ENCODE results near the gene REV3L.
"Not testable (repeated sequence)": the region's sequence is repeated elsewhere in the genome, so short reads cannot be mapped to it uniquely, and the experiment has no call there.

REV3L gene

DNA sequence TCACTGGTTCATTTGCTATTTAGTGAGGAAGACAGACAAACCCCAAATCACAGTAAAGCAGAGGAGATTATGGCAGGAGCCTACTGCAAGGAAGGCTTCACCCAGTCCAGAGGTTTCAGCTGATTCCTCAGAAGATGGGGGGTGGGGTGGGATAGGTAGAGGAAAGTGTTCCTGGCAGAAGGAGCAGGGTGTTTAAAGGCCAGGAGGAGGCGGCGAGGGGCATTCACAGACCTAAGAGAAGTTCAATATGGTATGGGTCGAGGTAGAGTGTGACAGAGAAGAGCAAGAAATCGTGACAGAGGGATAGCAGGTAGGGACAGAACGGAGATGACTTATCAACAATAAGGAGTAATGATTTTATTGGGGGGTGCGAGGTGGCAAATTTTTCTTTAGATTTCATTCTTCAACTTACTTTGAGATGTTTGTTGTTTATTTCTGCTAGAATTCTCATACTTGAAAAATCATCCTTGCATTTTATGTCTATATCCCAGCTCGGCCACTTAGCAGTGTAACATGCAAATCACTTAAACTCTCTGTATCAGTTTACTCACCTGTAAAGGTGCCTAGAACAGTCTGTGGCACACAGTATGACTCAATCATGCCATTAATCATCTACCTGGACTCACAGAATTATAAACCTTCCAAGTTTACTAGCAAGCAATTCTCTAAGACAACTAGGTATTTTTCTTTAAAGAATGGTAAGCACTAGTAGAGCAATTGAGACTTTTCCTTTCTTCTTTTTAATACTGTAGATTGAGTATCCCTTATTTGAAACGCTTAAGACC is 176.7 kb downstream of the REV3L start:
- H3K27me3 Mint-ChIP-seq = no peaks in the 10 kb centered on the region
- peaks cover 73% of the 10 kb centered on the region for H3K36me3 Mint-ChIP-seq (ENCODE audit: low read depth)
- no peak overlapping the region for H3K27ac Mint-ChIP-seq
- no peak overlapping the region for H3K4me3 Mint-ChIP-seq
- peaks cover 16% of the 10 kb centered on the region for H3K4me1 Mint-ChIP-seq (ENCODE audit: low read depth)
- no peaks in the 10 kb centered on the region for H3K9me3 Mint-ChIP-seq

DNA sequence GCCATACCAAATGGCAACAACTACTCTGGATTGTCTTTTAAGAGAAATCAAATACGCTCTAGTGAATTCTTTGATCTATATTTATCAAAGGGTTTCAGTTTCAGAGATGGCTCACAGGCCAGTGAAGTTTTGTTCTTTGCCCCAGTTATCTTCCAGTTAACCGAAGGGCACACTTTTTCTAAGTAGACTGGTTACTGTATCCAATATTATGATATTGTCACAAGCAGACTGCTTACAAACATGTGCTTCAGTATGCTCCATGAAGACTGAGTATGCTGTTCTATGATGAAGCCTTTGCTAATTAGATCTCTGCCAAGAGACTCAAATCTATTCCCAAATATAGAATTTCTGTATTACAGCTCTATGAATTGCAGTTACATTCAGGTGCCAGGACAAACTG is 181.1 kb downstream of the REV3L start:
- H3K4me3 Mint-ChIP-seq = no peak overlapping the region
- no peak overlapping the region for H3K27ac Mint-ChIP-seq
- H3K4me1 Mint-ChIP-seq (ENCODE audit: low read depth) = peaks cover 19% of the 10 kb centered on the region
- peaks cover 71% of the 10 kb centered on the region for H3K36me3 Mint-ChIP-seq (ENCODE audit: low read depth)
- no peaks in the 10 kb centered on the region for H3K27me3 Mint-ChIP-seq
- peaks cover 4% of the 10 kb centered on the region for H3K9me3 Mint-ChIP-seq

GRCh38 chr6:111300938-111301800 is 181.8 kb downstream of the REV3L start:
- not testable (repeated sequence) for H3K4me3 Mint-ChIP-seq, H3K27me3 Mint-ChIP-seq, H3K9me3 Mint-ChIP-seq
- peaks cover 70% of the 10 kb centered on the region for H3K36me3 Mint-ChIP-seq (ENCODE audit: low read depth)
- peak overlapping the region; percentile 26 for H3K27ac Mint-ChIP-seq
- peaks cover 19% of the 10 kb centered on the region for H3K4me1 Mint-ChIP-seq (ENCODE audit: low read depth)

- peaks cover 26% of the 10 kb centered on the region for H3K4me1 Mint-ChIP-seq (ENCODE audit: low read depth)
- H3K36me3 Mint-ChIP-seq (ENCODE audit: low read depth) = peaks cover 58% of the 10 kb centered on the region
- H3K27ac Mint-ChIP-seq = no peak overlapping the region
- H3K4me3 Mint-ChIP-seq = no peak overlapping the region
- H3K27me3 Mint-ChIP-seq = no peaks in the 10 kb centered on the region
- peaks cover 4% of the 10 kb centered on the region for H3K9me3 Mint-ChIP-seq
Measured at GRCh38 chr6:111297776-111298175, 185.2 kb downstream of the REV3L start.

- peaks cover 28% of the 10 kb centered on the region for H3K4me1 Mint-ChIP-seq (ENCODE audit: low read depth)
- H3K27ac Mint-ChIP-seq = no peak overlapping the region
- H3K4me3 Mint-ChIP-seq = no peak overlapping the region
- H3K27me3 Mint-ChIP-seq = no peaks in the 10 kb centered on the region
- peaks cover 32% of the 10 kb centered on the region for H3K36me3 Mint-ChIP-seq (ENCODE audit: low read depth)
- H3K9me3 Mint-ChIP-seq = no peaks in the 10 kb centered on the region
Measured at GRCh38 chr6:111294374-111294967, 188.5 kb downstream of the REV3L start.

DNA sequence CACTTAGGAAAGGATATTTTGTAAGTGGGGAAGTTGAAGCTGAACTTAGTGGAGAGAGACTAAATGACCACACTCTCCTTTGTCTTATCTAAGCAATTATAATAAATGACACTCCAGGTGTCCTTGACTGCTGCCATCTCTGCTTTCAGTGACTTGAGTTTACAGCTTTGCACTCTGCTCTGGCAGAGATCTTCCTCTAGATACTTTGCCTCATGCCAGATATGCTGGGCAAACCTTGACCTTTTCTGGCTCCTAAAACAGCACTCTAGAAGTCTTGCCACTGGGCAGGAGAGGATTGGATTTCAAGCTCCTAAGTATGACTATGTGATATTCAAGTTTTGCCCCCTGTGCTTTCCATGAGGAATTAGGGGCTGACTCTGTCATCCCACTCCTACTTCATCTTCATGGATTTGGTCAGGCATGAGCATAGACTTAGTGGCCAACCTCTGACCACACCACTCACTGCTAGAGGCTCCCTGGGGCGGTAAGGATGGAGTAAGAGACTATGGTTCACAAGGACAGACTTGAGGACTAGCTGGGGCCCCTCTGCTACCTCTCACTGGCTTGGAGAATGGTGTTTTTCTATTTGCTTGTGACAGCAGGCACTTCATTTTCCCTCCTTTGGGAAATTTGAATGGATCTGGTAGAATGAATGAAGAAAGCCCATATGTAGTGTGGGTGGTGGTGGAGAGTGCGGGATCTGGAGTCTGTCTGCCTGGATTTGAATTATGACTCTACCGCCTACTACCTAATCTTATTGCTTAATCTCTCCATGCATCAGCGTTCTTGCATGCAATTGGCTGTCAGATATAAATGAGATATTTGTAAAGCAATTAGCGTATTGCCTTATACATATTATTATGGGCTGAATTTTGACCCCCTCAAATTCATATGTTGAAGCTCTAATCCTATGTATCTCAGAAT is 191.4 kb downstream of the REV3L start:
- H3K27me3 Mint-ChIP-seq = no peaks in the 10 kb centered on the region
- H3K4me3 Mint-ChIP-seq = no peak overlapping the region
- H3K36me3 Mint-ChIP-seq (ENCODE audit: low read depth) = peaks cover 23% of the 10 kb centered on the region
- H3K9me3 Mint-ChIP-seq = no peaks in the 10 kb centered on the region
- no peak overlapping the region for H3K27ac Mint-ChIP-seq
- H3K4me1 Mint-ChIP-seq (ENCODE audit: low read depth) = peaks cover 31% of the 10 kb centered on the region

DNA sequence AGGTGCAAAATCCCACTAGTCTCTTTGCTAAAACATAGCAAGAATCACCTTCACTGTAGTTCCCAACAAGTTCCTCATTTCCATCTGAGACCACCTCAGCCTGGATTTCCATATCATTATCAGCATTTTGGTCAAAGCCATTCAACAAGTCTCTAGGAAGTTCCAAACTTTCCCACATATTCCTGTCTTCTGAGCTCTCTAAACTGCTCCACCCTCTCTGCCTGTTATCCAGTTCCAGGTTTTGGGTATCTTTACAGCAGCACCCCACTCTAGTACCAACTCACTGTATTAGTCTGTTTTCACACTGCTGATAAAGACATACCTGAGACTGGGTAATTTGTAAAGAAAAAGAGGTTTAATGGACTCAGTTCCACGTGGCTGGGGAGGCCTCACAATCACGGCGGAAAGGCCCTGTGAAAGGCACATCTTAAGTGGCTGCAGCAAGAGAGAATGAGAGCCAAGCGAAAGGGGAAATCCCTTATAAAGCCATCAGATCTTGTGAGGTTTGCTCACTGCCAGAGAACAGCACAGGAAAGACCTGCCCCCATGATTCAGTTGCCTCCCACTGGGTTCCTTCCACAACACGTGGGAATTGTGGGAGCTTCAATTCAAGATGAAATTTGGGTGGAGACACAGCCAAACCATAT is 192.2 kb downstream of the REV3L start:
- H3K4me1 Mint-ChIP-seq (ENCODE audit: low read depth) = peaks cover 31% of the 10 kb centered on the region
- peak overlapping the region; percentile 74 for H3K27ac Mint-ChIP-seq
- H3K27me3 Mint-ChIP-seq, H3K4me3 Mint-ChIP-seq, H3K9me3 Mint-ChIP-seq: not testable (repeated sequence)
- H3K36me3 Mint-ChIP-seq (ENCODE audit: low read depth) = peaks cover 24% of the 10 kb centered on the region

DNA sequence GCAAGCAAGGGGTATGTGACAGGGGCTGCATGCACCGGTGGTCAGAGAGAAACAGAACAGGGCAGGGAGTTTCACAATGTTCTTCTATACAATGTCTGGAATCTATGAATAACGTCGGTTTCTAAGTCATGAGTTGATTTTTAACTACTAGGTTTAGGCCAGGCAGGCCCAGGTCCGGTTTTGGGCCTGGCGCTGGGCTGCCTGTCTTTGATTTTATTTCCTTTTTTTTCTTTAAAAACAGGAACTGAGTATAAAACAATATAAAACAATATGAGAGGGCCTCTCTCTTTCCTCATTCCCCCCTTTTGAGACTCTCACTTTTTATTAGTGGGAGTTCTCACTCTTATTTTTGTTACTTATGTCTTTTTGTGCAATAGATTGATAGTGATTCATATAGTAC is 198.7 kb downstream of the REV3L start:
- not testable (repeated sequence) for H3K4me1 Mint-ChIP-seq (ENCODE audit: low read depth); H3K9me3 Mint-ChIP-seq; H3K27me3 Mint-ChIP-seq; H3K27ac Mint-ChIP-seq; H3K4me3 Mint-ChIP-seq
- H3K36me3 Mint-ChIP-seq (ENCODE audit: low read depth) = peaks cover 49% of the 10 kb centered on the region

DNA sequence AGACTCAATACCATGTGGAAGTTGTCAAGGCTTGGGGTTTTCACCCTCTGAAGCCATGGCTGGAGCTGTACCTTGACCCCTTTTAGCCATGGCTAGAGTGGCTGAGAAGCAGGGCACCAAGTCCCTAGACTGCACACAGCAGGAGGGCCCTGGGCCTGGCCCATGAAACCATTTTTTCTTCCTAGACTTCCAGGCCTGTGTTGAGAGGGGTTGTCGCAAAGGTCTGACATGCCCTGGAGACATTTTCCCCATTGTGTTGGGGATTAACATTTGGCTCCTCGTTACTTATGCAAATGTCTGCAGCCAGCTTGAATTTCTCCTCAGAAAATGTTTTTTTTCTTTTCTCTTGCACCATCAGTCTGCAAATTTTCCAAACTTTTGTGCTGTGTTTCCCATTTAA is 199.3 kb downstream of the REV3L start:
- Mint-ChIP-seq H3K36me3 (ENCODE audit: low read depth) (peaks cover 53% of the 10 kb centered on the region), H3K4me3 (no peak overlapping the region), H3K9me3 (no peaks in the 10 kb centered on the region), H3K27ac (no peak overlapping the region), H3K27me3 (no peaks in the 10 kb centered on the region), H3K4me1 (ENCODE audit: low read depth) (peaks cover 7% of the 10 kb centered on the region)

GRCh38 chr6:111282515-111282914 is 200.5 kb downstream of the REV3L start:
- Mint-ChIP-seq H3K27me3 (no peaks in the 10 kb centered on the region), H3K9me3 (no peaks in the 10 kb centered on the region), H3K36me3 (ENCODE audit: low read depth) (peaks cover 65% of the 10 kb centered on the region), H3K4me3 (no peak overlapping the region), H3K27ac (no peak overlapping the region), H3K4me1 (ENCODE audit: low read depth) (peaks cover 7% of the 10 kb centered on the region)

- no peak overlapping the region for H3K27ac Mint-ChIP-seq
- H3K36me3 Mint-ChIP-seq (ENCODE audit: low read depth) = peaks cover 74% of the 10 kb centered on the region
- H3K9me3 Mint-ChIP-seq = peaks cover 9% of the 10 kb centered on the region
- no peak overlapping the region for H3K4me3 Mint-ChIP-seq
- no peaks in the 10 kb centered on the region for H3K27me3 Mint-ChIP-seq
- H3K4me1 Mint-ChIP-seq (ENCODE audit: low read depth) = peaks cover 7% of the 10 kb centered on the region
Measured at GRCh38 chr6:111280445-111280955, 202.5 kb downstream of the REV3L start.

GRCh38 chr6:111278731-111279130 is 204.3 kb downstream of the REV3L start:
- H3K36me3 Mint-ChIP-seq (ENCODE audit: low read depth) = peaks cover 81% of the 10 kb centered on the region
- no peak overlapping the region for H3K4me3 Mint-ChIP-seq
- H3K27me3 Mint-ChIP-seq = no peaks in the 10 kb centered on the region
- H3K27ac Mint-ChIP-seq = no peak overlapping the region
- H3K9me3 Mint-ChIP-seq = peaks cover 20% of the 10 kb centered on the region
- H3K4me1 Mint-ChIP-seq (ENCODE audit: low read depth) = peaks cover 8% of the 10 kb centered on the region

DNA sequence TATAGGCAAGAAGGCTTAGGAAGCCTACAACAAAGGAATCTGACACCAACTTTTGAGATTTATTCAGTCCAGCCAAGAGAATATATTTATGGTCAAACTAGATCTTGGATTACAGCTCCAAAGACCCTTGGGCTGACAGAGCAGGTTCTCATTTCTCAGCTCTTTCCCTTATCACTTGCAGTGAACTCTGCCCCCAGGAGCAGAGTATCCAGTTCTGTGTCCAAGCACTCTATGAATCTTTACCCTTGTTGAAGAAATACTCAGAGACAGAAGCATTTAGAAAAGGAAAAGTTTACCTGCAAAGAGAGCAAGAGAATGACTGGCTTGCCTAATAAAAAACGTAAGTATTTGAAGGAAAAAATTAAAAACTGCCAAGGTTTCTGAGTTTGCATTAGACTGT is 205.2 kb downstream of the REV3L start:
- H3K4me1 Mint-ChIP-seq (ENCODE audit: low read depth) = peaks cover 8% of the 10 kb centered on the region
- H3K27me3 Mint-ChIP-seq = no peaks in the 10 kb centered on the region
- H3K4me3 Mint-ChIP-seq = no peak overlapping the region
- H3K27ac Mint-ChIP-seq = no peak overlapping the region
- H3K36me3 Mint-ChIP-seq (ENCODE audit: low read depth) = peaks cover 89% of the 10 kb centered on the region
- peaks cover 25% of the 10 kb centered on the region for H3K9me3 Mint-ChIP-seq

DNA sequence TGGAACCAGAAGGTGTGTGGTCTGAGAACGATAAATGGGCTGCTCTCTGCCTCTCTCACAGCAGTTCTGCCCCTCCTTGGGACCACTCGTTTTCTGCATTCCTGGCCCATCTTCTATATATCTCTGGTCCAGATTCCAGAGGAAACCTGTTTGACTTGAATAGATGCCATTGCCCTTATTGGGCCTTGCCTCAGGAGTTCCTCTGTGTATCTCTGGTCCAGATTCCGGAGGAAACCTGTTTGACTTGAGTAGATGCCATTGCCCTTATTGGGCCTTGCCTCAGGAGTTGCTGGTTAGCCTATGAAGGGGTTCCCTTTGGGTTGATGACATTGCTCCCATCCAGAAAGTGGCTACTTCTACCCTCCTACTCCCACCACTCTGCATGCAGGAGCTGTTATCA is 206.3 kb downstream of the REV3L start:
- H3K27me3 Mint-ChIP-seq = no peaks in the 10 kb centered on the region
- no peak overlapping the region for H3K4me3 Mint-ChIP-seq
- H3K27ac Mint-ChIP-seq = no peak overlapping the region
- H3K9me3 Mint-ChIP-seq = peaks cover 25% of the 10 kb centered on the region
- peaks cover 6% of the 10 kb centered on the region for H3K4me1 Mint-ChIP-seq (ENCODE audit: low read depth)
- H3K36me3 Mint-ChIP-seq (ENCODE audit: low read depth) = peaks cover 84% of the 10 kb centered on the region
